Measurements from ENCODE around the gene PIK3C2G.

GRCh38 chr12:18690653-18691052, 429.3 kb downstream of the PIK3C2G start:
- TF ChIP-seq CTCF (conservative IDR thresholded peaks at IDR 0.05; ENCODE audit: low read length), result no peak
- TF ChIP-seq EZH2phosphoT487 (IDR thresholded peaks at IDR 0.05; ENCODE audit: borderline replicate concordance, low read depth, low read length), result no peak
